Activated effector memory CD4-positive, alpha-beta T cell treated with anti-CD3 and anti-CD28 coated beads, Interleukin-2, amount 50 U/mL, for 16 hours (primary cell): ENCODE data around the gene KCNMB3.
A peak's percentile ranks its signal among the peaks of the same experiment; 100 is the strongest.
"Not testable (repeated sequence)": the region's sequence is repeated elsewhere in the genome, so short reads cannot be mapped to it uniquely, and the experiment has no call there.

Source experiments
- DNase-seq: peaks from one replicate; pipeline ENCODE4 v3.0.0-alpha.2; 2020

KCNMB3 gene

DNA sequence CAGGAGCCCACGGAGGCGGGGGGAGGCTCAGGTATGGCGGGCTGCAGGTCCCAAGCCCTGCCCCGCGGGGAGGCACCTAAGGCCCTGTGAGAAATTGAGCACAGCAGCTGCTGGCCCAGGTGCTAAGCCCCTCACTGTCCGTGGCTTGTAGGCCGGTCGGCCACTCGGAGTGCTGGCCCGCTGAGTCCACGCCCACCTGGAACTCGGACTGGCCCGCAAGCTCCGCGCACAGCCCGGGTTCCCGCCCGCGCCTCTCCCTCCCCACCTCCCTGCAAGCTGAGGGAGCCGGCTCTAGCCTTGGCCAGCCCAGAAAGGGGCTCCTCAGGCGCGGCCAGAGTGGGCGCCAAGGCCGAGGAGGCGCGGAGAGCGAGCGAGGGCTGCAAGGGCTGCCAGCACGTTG, 12.2 kb upstream of the KCNMB3 start:
- DNase-seq, result no peak

DNA sequence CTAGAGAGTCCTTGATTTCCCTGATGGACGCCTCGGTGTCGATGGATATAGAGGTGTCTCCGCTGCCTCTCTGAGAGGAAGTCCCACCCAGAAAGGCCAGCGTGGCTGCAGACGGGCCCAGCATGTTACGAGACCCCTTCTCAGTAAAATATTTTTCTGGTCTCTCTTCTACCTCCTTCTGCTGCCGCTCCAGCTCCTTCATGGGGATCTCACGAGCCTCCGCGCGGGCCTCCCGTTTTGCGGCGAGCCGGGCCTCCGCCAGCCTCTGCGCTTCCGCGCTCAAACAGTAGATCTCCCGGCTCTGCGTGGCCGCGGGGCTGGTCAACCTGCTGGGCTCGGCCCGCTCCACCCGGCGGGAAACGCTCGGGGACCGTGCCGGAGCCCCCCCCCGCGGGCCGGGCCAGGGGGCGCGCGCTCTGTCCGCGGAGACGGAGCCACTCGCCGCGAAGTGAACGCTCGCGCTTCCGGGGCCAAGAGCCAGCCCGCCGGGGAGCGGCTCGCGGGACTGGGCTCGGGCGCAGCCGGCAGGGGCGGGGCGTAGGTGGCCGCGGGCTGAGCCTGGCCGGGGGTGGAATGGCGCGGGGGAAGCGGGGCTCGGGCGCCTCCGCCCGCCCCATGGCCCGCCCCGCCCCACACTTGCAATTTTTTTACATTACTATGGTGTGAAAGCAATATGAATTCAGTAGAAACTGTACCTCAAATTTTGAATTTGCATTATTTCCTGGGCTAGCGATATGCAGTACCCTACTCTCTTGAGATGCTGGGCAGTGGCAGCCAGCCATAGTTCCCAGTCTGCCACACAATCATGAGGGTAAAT, 10.2 kb upstream of the KCNMB3 start:
- DNase-seq, result peak; percentile 89

DNA sequence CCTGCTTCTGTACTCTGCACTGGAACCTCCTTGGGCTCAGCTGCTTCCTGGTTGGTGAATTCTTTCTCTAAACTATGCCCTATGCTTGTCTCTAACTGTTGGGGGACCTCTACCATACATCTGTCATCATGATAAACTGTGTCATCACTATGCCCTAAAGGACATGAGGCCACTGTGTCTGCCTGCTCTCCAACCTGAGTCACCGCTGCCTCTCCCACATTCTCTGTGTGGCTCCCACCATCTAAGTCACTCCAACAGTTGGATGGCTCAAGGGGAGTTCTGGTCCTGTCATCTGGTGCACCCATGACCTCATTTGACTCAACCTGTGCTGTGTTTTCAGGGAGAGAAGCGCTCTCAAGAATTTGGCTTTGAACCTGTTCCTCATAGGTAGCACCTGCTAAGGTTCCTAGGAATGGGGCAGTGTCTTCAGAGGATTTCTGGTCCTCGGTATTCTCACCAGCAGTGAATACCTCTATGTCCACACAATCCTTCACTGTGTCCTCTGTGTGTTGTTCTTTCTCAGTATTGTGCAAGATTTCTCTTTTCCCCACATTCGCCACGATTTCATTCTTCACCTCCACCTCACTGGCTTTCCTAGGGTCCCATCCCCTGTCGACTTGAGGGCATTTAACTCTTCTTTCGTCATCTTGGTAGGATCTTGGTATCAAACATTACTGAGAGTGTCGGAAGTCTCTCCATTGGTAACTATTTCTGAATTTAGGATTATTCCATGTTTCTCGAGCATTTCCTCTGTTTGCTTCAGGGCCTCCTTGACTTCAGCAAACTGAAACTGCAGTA, 9.2 kb upstream of the KCNMB3 start:
- DNase-seq, result not testable (repeated sequence)

DNA sequence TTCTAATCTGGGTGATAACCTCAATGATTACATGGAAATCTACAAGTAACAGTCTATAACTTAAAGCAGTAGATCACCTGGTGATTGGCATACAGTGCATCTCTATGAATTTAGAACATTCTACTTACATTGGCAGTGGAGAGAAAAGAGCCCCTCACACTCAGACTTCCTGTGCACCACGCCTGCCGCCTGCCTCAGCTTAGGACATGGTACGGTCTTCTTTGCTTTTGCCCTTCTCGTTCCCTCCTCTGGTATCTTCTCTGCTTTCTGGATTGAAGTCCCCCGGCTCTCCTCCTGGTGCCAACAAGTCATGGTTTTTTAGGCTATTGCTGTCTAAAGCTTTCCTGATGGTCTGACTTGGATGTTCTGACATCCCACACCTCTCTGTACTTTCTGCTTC, 7.9 kb upstream of the KCNMB3 start:
- no peak for DNase-seq

DNA sequence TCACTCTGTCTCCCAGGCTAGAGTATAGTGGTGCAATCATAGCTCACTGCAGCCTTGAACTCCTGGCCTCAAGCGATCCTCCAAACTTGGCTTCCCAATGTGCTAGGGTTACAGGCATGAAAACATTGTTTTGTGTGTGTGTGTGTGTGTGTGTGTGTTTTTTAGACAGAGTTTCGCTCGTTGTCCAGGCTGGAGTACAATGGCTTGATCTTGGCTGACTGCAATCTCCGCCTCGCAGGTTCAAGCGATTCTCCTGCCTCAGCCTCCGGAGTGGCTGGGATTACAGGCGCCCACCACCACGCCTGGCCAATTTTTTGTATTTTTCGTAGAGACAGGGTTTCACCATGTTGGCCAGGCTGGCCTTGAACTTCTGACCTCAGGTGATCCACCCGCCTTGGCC, 6.8 kb upstream of the KCNMB3 start:
- not testable (repeated sequence) for DNase-seq

DNA sequence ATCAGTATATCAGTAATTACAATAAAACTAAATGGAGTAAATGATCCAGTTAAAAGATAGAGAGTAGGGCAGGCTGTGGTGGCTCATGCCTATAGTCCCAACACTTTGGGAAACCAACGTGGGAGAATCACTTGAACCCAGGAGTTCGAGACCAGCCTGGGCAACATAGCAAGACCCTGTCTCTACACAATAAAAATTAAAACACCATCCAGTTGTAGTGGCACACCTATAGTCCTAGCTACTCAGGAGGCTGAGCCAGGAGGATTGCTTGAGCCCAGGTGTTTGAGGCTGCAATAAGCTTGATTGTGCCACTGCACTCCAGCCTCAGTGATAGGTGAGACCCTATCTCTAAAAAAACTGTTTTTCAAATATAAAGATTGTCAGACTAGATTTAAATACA, 5.9 kb upstream of the KCNMB3 start:
- no peak for DNase-seq

DNA sequence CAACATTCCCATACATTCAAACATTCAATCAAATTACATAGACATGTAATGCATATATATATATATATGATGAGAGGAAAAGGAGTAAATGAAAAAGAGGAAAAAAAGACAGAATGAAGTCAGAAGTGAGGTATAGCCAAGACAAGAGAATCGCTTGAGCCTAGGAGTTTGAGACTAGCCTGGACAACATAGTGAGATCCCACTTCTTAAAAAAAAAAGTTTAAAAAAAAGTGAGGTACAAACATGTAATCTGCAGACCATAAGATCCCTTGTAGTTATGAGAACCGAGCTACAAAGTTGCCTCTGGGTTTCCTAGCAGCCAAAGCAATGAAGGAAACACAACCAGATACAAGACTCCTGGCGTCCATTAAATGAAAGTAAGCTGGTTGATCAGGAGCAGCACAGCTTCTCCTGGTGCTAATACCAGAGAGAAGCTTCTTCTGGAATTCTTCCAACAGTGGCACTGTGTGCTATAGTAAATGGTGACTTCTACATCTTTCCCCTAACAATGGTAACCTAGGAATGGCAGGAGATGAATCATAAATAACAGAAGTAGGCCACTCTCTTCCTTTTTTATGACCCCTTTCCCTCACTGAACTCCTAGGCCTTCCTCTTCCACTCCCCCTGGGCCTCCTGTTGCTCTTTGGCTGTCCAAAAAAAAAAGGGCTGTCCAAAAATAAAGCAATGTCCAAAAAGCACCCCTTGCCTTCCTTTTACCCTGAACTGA, 3.5 kb downstream of the KCNMB3 start:
- DNase-seq, result no peak

DNA sequence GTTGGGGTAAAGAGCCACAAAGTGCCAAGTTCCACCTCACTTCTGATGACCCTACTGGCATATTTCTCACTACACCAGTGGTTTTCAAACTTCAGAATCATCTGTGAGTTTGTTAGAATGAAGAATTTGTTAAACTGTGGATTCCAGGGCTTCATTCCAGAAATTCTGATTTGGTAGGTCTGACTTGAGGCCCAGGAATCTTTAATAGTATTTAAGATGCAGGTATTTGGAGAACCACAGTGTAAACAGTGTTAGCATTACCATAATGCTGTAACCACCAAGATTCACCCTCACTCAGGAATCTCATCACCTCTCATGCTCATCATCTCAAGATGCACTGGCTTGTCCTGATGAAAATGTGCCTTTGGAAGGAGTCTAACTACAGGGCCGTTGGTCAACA, 6.0 kb downstream of the KCNMB3 start:
- no peak for DNase-seq

DNA sequence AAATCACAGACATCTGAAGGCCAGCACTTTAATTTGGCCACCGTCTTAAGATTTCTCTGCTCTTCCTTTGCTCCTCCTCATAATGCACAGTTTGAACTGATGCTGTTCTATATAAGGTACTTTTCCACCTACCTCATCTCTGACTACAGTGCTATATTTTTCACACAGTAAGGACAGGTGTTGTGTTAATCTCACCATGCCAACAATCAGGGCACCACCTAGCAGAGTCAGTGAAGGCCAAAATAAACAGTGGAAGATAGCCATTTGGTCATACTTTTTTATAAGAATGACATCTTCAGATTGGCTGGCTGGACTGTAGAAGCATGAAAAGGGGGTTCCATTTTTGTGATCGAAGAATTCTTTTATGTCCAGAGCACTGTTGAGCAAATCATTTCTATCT, 8.1 kb downstream of the KCNMB3 start:
- not testable (repeated sequence) for DNase-seq

DNA sequence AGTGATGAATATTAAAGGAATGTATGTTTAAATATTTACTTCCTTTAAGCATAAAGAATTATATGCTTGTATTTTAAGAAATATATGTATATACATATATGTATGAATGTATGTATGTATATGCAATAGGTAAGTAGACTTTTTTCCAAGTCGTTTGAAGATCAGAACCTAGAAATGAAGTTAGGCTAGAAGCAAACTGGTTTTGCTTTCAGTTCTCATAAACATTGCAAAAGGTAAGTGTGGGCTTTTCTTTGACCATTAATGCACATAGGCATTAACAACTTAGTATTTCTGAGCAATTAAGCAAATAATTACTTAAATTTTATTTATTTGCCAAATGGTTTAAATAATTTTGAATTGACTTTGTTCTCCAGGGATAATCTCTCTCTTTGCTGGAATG, 10.6 kb downstream of the KCNMB3 start:
- not testable (repeated sequence) for DNase-seq

DNA sequence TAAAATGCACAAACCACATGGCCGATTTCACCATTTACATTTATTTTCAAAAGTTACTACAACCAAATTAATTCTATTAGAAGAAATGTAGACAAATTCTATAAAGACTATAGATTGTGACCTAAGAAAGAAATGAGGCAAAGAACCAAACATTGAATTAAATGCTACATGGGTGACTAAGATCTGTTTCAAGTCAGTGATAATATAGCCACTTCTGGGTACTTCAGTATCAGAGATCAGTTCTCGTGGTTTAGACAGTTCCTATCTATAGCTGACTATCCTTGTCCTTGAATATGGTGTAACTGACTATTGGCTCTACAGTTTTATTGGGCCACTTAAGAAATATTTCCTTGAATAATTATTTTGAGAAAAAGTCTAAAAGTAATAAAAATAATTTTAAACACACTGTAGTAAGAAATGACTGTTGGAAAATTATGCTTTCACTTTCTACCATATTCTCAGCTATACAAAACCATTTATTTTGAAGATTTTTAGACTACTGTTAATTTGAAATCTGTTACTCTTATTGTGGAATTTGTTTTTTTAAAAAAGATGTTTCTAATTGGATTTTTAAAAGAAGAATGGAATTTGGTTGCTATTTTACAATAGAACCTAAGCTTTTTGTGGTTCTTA, 14.1 kb downstream of the KCNMB3 start:
- no peak for DNase-seq

DNA sequence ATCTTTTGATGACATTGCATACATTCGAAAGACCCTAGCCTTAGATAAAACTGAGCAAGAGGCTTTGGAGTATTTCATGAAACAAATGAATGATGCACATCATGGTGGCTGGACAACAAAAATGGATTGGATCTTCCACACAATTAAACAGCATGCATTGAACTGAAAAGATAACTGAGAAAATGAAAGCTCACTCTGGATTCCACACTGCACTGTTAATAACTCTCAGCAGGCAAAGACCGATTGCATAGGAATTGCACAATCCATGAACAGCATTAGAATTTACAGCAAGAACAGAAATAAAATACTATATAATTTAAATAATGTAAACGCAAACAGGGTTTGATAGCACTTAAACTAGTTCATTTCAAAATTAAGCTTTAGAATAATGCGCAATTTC, 16.7 kb downstream of the KCNMB3 start:
- no peak for DNase-seq

DNA sequence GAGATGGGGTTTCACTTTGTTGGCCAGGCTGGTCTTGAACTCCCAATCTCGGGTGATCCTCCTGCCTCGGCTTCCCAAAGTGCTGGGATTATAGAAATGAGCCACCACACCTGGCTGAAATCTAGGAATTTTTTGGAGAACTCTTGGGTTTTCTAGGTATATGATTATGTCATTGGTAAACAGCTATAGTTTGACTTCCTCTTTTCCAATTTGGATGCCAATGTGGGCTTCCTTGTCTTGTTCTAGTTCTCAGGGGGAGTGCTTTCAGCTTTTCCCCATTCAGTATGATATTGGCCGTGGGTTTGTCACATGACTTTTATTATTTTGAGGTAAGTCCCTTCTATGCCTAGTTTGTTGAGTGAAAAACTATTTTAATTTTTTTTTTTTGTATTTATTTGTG, 17.9 kb downstream of the KCNMB3 start:
- DNase-seq, result no peak

DNA sequence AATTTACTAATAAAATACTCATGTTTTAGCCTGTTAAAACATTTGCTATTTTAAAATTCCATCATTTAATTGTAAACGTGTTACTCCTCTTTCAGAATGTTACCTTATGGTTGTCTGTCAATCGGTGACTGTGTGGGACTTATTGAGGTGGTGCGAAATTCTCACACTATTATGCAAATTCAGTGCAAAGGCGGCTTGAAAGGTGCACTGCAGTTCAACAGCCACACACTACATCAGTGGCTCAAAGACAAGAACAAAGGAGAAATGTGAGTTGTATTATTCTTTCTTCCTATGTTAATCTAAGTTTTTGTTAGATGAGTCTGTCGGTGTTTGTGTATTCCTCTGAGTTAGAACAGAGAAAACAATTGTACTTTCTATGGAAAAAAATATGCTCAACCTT, 21.7 kb downstream of the KCNMB3 start:
- no peak for DNase-seq

DNA sequence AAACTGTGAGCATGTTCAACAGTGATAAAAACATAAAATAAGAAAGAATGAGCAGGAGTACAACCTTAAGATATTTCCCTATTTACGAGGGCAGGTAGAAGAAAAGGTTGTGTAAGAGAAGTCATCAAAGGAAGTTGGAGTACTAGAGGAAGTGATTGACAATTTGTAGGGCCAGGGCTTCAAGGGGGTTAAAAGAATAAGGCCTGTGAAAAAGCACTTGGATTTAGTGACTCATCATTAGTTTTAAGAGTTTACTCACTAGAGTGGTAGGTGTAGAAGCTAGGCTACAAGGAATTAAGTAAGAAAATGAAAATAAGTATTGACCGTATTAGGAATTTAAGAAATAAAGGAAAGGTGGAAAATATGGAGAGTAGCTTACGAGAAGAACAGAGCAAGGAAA, 23.6 kb downstream of the KCNMB3 start:
- no peak for DNase-seq

DNA sequence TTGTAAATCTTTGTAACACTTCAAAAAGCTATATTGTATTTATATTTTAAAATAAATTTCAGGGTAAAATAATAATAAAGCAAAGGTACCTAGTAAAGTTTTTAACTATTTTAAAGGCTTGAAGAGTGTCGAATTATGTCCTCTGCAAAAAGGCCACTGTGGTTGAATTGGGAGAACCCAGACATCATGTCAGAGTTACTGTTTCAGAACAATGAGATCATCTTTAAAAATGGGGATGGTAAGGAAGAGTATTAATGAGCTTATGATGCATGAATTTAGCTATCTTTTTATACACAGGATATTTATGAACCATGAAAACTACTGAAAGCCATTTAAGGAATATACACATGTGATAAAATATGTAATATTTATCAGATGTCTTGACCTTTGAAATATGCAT, 26.3 kb downstream of the KCNMB3 start:
- DNase-seq, result no peak

DNA sequence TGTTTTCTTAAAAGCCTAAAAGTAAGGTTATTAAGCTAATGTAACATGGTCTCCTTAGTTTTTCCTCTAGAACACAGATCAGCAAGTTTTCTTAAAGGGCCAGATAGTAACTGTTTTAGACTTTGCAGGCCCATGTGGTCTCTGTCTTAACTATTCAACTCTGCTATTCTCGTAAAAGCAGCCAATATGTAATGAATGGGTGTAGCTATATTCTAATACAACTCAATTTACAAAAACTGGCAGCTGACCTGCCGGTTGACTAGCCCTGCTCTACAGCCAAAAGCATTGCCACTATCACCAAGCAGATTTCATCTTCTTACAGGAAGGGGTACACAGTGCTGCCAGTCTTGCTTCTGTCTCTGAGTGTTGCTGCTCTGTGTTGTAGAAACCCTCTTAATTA, 27.4 kb downstream of the KCNMB3 start:
- no peak for DNase-seq

DNA sequence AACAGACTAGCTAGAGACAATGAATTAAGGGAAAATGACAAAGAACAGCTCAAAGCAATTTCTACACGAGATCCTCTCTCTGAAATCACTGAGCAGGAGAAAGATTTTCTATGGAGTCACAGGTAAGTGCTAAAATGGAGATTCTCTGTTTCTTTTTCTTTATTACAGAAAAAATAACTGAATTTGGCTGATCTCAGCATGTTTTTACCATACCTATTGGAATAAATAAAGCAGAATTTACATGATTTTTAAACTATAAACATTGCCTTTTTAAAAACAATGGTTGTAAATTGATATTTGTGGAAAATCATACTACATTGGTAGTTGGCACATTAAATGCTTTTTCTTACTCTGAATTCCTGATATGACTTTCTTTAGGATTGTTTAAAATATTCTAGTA, 32.7 kb downstream of the KCNMB3 start:
- DNase-seq, result not testable (repeated sequence)

DNA sequence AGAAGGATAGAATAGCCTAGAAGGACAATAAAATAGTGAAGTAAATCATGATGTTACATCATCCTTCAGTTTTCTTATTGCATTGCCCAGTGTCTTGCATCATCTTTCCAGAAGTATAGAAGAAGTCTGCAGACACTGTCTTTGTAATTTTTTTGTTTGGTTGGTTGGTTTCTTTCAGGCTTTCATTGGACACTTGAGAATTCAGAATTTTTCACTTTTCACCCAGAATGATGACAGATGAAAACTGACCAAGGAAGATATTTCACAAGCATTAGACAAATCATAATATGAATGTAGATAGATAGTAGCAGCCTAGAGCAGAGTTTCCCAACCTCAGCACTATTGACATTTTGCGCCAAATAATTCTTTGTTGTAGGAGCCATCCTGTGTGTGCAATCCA, 35.4 kb downstream of the KCNMB3 start:
- DNase-seq, result not testable (repeated sequence)

DNA sequence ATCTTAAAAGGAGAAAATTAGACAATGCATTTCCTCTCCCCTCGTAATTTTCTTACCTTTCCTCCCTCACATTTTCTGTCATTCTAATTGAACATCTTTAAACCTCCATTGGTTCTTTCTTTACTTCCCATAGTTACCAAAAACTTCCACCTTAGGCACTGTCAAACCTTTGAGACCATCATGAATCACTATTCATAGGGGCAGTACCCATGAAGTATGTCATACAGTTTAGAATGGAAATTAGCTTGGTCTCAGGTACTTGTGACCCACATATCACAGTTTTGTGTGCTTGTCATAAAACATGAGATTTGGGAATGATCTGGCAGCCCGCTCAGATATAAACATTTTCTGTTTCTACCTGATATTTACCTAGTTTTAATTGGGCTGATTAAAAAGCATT, 50.1 kb downstream of the KCNMB3 start:
- no peak for DNase-seq

DNA sequence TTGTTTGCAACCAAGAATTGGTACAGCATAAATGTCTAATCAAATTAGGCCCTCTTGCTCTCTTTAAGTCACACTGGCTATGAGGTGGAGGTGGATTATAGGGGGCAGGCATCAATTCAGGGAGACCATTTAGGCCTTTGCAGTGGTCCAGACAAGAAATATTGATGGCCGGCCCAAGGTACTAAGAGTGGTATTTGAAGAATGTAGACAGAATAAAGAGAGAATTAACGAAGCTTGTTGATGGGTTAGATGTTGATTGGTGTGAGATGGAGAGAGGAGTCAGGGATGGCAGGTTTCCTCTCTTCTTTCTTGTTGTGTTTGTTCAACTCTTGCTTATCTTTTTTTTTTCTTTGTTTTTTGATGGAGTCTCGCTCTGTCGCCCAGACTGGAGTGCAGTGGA, 54.2 kb downstream of the KCNMB3 start:
- no peak for DNase-seq

DNA sequence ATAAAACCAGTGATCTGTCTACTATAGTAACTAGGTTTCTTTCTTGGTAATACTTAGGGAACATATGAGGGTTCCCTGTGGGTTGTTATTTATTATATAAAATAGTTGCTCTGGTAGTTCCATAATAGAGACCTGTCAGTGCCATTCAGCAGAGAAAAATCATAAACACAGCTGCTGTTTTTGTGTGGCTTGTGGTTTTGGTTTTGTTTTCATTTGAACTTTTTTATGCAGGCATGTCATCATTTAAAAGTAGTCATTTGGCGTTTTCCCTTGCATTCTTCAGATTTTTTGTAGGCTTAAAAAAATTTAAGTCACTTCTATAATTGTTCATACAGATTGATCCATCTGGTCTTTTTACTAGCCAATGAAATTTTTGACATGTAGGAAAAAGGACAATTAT, 54.8 kb downstream of the KCNMB3 start:
- no peak for DNase-seq

DNA sequence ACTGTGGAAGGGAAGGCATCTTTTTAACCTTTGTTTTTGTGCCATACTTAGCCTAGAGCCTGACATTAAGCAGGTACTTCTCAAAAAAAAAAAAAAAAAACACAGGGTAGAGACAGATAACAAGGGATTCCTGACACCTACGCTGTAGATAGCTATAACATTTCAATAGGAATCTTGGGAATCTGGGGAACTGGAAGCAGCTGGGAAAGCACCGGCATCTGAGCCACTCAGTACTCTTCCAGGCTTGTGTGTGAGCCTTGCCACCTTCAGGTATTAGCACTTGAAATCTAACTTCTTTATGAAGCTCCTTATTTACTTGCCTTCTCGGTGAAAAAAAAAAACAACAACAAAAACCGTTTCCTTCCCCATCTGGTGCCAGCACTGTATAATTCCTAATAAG, 56.0 kb downstream of the KCNMB3 start:
- DNase-seq, result no peak
